Glutamatergic neuron (in vitro differentiated cells): ENCODE data around the gene JAKMIP1. TPM values are rescaled to one million over a fixed set of nuclear protein-coding genes. Genes with fewer than 3 reads are reported as not detected.

Experiments used
- DNase-seq: peaks from one replicate; pipeline ENCODE4 v3.0.0; 2022
- H3K27ac Mint-ChIP-seq: one replicate; pipeline ENCODE4 v1.8.0; 2020; ENCODE audit warnings: mild to moderate bottlenecking, mixed read lengths, inconsistent platforms; ENCODE audit not compliant: unreplicated experiment
- H3K27me3 Mint-ChIP-seq: one replicate; pipeline ENCODE4 v1.8.0; 2020; ENCODE audit warnings: mild to moderate bottlenecking, moderate library complexity, mixed read lengths, inconsistent platforms; ENCODE audit not compliant: unreplicated experiment
- H3K36me3 Mint-ChIP-seq: one replicate; pipeline ENCODE4 v1.8.0; 2020; ENCODE audit warnings: mild to moderate bottlenecking, mixed read lengths, inconsistent platforms; ENCODE audit not compliant: unreplicated experiment
- H3K4me1 Mint-ChIP-seq: one replicate; pipeline ENCODE4 v1.8.0; 2020; ENCODE audit warnings: mild to moderate bottlenecking, low read depth, mixed read lengths, inconsistent platforms; ENCODE audit not compliant: unreplicated experiment
- H3K4me3 Mint-ChIP-seq: one replicate; pipeline ENCODE4 v1.8.0; 2020; ENCODE audit warnings: mild to moderate bottlenecking, mixed read lengths, inconsistent platforms; ENCODE audit not compliant: unreplicated experiment
- H3K9me3 Mint-ChIP-seq: one replicate; pipeline ENCODE4 v1.8.0; 2020; ENCODE audit warnings: mild to moderate bottlenecking, moderate library complexity, mixed read lengths, inconsistent platforms; ENCODE audit not compliant: unreplicated experiment
- total RNA-seq: library from RNA; stranded (reverse); fragmentation: NEBNext Ultra II Directional; extraction: Animal tissue kit (Norgen Biotek cat#: 25700); gene quantifications from one replicate; pipeline ENCODE4 v1.2.1, GENCODE V29; 2021; ENCODE audit not compliant: unreplicated experiment
- TF ChIP-seq, protein P1 (sequence below): fragments of 200-600 bp; sonication (generic); IDR thresholded peaks from one replicate; pipeline ENCODE4 v1.5.0; 2021; ENCODE audit not compliant: partially characterized antibody, unreplicated experiment

The JAKMIP1 gene
- total RNA-seq, 1 donor from 2014 or later: 2.4 TPM

DNA sequence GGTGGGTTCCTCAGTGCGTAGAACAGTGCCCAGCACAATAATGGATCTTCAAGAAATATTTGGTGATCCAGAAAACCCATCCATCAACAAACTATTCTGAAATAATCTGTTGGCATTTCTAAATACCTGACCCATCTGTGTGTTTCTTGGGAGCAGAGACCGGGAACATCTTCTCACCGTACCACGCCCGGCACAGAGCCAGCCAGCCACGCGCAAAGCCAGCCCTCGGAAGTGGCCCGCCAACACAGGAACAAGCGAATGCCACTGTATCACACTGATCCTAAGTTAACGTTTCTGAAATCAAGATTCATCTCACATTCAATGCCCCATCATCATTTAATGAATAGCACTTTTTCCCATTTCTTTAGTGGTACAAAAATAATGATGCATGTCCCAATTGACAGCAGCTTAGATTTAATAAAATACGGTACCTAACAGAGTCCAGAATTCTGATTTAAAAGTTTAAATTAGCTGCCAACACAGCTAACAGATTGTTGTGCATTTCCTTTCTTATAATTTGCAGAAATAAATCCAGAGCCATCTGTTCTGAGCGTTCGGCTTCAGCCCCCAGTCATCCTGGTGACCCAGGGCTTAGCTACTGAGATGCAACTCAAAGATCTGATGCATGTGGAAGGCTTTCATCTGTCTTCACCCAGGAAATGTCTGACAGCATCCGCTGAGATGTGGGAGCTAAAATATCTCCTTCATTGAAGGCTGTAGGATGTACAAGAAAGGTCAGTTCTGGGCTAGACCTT, 44.2 kb downstream of the JAKMIP1 start:
- TF ChIP-seq, protein P1, sequence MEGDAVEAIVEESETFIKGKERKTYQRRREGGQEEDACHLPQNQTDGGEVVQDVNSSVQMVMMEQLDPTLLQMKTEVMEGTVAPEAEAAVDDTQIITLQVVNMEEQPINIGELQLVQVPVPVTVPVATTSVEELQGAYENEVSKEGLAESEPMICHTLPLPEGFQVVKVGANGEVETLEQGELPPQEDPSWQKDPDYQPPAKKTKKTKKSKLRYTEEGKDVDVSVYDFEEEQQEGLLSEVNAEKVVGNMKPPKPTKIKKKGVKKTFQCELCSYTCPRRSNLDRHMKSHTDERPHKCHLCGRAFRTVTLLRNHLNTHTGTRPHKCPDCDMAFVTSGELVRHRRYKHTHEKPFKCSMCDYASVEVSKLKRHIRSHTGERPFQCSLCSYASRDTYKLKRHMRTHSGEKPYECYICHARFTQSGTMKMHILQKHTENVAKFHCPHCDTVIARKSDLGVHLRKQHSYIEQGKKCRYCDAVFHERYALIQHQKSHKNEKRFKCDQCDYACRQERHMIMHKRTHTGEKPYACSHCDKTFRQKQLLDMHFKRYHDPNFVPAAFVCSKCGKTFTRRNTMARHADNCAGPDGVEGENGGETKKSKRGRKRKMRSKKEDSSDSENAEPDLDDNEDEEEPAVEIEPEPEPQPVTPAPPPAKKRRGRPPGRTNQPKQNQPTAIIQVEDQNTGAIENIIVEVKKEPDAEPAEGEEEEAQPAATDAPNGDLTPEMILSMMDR: no peak
- no peak overlapping the region for H3K4me3 Mint-ChIP-seq
- H3K27me3 Mint-ChIP-seq: peaks cover 3% of the 10 kb centered on the region
- peaks cover under 1% of the 10 kb centered on the region for H3K36me3 Mint-ChIP-seq
- H3K4me1 Mint-ChIP-seq: peaks cover 7% of the 10 kb centered on the region
- H3K27ac Mint-ChIP-seq: no peak overlapping the region
- DNase-seq: no peak
- peaks cover 2% of the 10 kb centered on the region for H3K9me3 Mint-ChIP-seq

DNA sequence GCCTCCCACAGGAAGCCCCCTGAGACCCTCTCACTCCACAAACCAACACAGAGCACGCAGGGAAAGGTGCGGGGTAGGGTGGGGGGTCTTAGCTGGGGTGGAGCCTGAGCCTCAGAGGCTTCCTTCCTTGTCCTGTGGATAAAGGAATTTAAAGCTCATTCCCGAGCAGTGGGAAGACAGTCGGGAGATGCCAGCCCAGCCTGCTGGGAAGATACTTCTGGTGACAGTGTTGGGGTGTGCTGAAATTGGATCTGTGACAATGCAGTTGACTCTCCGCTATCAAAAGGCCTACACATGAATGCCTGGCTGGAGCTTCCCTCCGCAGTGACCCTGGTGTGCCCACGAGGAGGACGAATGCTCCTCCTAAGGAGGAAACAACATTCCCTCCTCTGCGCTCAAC, 45.5 kb downstream of the JAKMIP1 start:
- Mint-ChIP-seq H3K27me3 (no peaks in the 10 kb centered on the region), H3K36me3 (no peaks in the 10 kb centered on the region), H3K27ac (no peak overlapping the region), H3K4me3 (no peak overlapping the region), H3K9me3 (peaks cover 2% of the 10 kb centered on the region), H3K4me1 (peaks cover 9% of the 10 kb centered on the region)
- TF ChIP-seq, protein P1: no peak
- DNase-seq: no peak

DNA sequence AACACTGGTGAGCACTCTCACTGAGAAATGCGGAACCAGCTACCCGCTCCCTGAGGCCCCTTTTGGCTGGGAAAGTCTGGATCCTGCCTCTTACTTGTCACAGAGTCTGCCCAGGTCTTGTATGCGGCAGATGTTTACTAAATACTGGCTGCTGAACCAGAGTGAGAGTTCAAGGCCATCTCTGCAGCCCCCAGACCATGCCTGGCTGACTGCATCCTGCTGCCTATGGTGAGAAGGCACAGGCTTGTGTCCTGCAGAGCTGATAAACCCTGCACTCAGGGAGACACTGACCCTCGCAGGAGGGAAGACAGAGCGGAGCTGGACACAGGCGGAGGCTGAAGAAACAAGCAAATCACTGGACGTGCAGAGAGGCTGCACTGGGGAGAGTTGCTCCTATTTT, 46.5 kb downstream of the JAKMIP1 start:
- TF ChIP-seq, protein P1: no peak
- no peak overlapping the region for H3K27ac Mint-ChIP-seq
- H3K9me3 Mint-ChIP-seq: peaks cover 2% of the 10 kb centered on the region
- no peak for DNase-seq
- H3K4me3 Mint-ChIP-seq: no peak overlapping the region
- H3K36me3 Mint-ChIP-seq: no peaks in the 10 kb centered on the region
- H3K27me3 Mint-ChIP-seq: no peaks in the 10 kb centered on the region
- peaks cover 10% of the 10 kb centered on the region for H3K4me1 Mint-ChIP-seq

DNA sequence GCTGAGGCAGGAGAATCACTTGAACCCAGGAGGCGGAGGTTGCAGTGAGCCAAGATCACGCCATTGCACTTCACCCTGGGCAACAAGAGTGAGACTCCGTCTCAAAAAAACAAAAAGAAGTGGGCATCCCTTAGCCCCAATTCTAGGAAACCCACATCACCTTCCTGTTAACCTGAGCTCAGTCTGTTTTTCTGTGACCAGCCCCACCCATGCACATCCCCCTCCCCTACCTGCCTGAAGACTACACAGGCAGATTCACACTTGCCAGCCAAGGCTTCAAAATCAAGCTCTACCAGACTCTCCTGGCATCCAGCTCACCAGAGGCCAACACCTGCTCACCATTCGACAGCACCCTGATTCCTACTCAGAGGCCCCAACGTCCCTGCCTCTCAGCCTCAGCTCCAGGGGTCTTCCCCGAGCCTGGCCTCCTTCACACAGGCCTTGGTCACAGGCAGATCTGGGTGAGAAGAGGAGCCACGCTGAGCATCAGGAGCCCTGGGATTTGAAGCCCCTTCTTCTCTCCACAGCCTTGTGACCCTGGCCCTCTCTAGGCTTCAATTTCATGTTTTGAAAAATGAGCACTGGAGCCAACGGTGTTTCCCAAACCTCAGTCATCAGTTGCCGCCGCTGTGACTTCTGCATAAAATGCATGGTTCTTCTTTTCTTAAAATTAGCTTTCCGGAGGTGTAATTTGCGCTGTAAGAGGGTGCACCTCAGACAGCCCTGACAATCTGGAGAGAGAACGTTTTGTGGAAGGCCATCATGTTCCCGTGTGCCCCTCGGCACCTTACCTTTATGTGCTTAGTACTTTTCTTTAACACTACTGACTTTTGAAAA, 47.3 kb downstream of the JAKMIP1 start:
- DNase-seq: no peak
- Mint-ChIP-seq H3K4me3 (no peak overlapping the region), H3K27me3 (no peaks in the 10 kb centered on the region), H3K9me3 (peaks cover 2% of the 10 kb centered on the region), H3K27ac (no peak overlapping the region), H3K36me3 (no peaks in the 10 kb centered on the region), H3K4me1 (peaks cover 10% of the 10 kb centered on the region)
- TF ChIP-seq, protein P1: no peak
